HEK293 (cell line): Measurements from ENCODE around the gene PHF21A.
A peak's percentile ranks its signal among the peaks of the same experiment; 100 is the strongest.

Experiments used
- BCL11A ChIP-seq: fragments of 450-650 bp; formaldehyde crosslinking; IDR thresholded peaks from 2 replicates; pipeline ENCODE4 v1.5.1; 2016; ENCODE audit warnings: low read depth, missing biosample characterization, missing genetic modification characterization
- BCL11B ChIP-seq: fragments of 450-650 bp; formaldehyde crosslinking; IDR thresholded peaks from 2 replicates; pipeline ENCODE4 v1.5.1; 2016; ENCODE audit warnings: low read depth, missing biosample characterization, missing genetic modification characterization
- GLI2 ChIP-seq: fragments of 450-650 bp; formaldehyde crosslinking; IDR thresholded peaks from 2 replicates; pipeline ENCODE4; 2017; ENCODE audit warnings: missing biosample characterization, missing genetic modification characterization, low read depth, borderline replicate concordance
- GLI4 ChIP-seq: fragments of 450-650 bp; formaldehyde crosslinking; IDR thresholded peaks from 2 replicates; pipeline ENCODE4 v1.5.1; 2016; ENCODE audit warnings: missing biosample characterization, missing genetic modification characterization
- KLF7 ChIP-seq: fragments of 450-650 bp; formaldehyde crosslinking; IDR thresholded peaks from 2 replicates; pipeline ENCODE4 v1.5.1; 2016; ENCODE audit warnings: missing biosample characterization, missing genetic modification characterization, borderline replicate concordance
- REPIN1 ChIP-seq: fragments of 450-650 bp; formaldehyde crosslinking; IDR thresholded peaks from 2 replicates; pipeline ENCODE4 v1.5.1; 2017; ENCODE audit warnings: missing biosample characterization, missing genetic modification characterization, low read depth
- SP2 ChIP-seq: fragments of 450-650 bp; formaldehyde crosslinking; IDR thresholded peaks from 2 replicates; pipeline ENCODE4 v1.5.1; 2016; ENCODE audit warnings: missing biosample characterization, missing genetic modification characterization
- TCF7L2 ChIP-seq: IDR thresholded peaks from 2 replicates; pipeline ENCODE4 v1.6.1; 2011; ENCODE audit warnings: low read depth, mild to moderate bottlenecking, inconsistent platforms, low read length, moderate library complexity, borderline replicate concordance
- WT1 ChIP-seq: fragments of 450-650 bp; formaldehyde crosslinking; IDR thresholded peaks from 2 replicates; pipeline ENCODE4 v1.5.1; 2016; ENCODE audit warnings: missing biosample characterization, missing genetic modification characterization
- ZBTB11 ChIP-seq: fragments of 450-650 bp; formaldehyde crosslinking; conservative IDR thresholded peaks from 2 replicates; pipeline ENCODE4 v1.5.1; 2016; ENCODE audit warnings: low read depth, missing biosample characterization, missing genetic modification characterization
- ZBTB17 ChIP-seq: fragments of 450-650 bp; formaldehyde crosslinking; IDR thresholded peaks from 2 replicates; pipeline ENCODE4 v1.5.1; 2016; ENCODE audit warnings: missing biosample characterization, missing genetic modification characterization
- ZBTB20 ChIP-seq: fragments of 450-650 bp; formaldehyde crosslinking; IDR thresholded peaks from 2 replicates; pipeline ENCODE4 v1.5.1; 2016; ENCODE audit warnings: missing biosample characterization, missing genetic modification characterization
- ZEB2 ChIP-seq: fragments of 450-650 bp; formaldehyde crosslinking; IDR thresholded peaks from 2 replicates; pipeline ENCODE4 v1.5.1; 2016; ENCODE audit warnings: missing biosample characterization, missing genetic modification characterization
- ZFP37 ChIP-seq: fragments of 450-650 bp; formaldehyde crosslinking; IDR thresholded peaks from 2 replicates; pipeline ENCODE4 v1.5.1; 2016; ENCODE audit warnings: missing biosample characterization, missing genetic modification characterization
- ZNF16 ChIP-seq: fragments of 450-650 bp; formaldehyde crosslinking; IDR thresholded peaks from 2 replicates; pipeline ENCODE4 v1.5.1; 2016; ENCODE audit warnings: low read depth, missing biosample characterization, missing genetic modification characterization
- ZNF169 ChIP-seq: fragments of 450-650 bp; formaldehyde crosslinking; IDR thresholded peaks from 2 replicates; pipeline ENCODE4 v1.5.1; 2016; ENCODE audit warnings: missing biosample characterization, missing genetic modification characterization
- ZNF202 ChIP-seq: fragments of 450-650 bp; formaldehyde crosslinking; IDR thresholded peaks from 2 replicates; pipeline ENCODE4 v1.5.1; 2016; ENCODE audit warnings: missing biosample characterization, missing genetic modification characterization, borderline replicate concordance
- ZNF214 ChIP-seq: fragments of 450-650 bp; formaldehyde crosslinking; IDR thresholded peaks from 2 replicates; pipeline ENCODE4 v1.5.1; 2017; ENCODE audit warnings: missing biosample characterization, mild to moderate bottlenecking, missing genetic modification characterization, borderline replicate concordance
- ZNF24 ChIP-seq: fragments of 450-650 bp; formaldehyde crosslinking; IDR thresholded peaks from 2 replicates; pipeline ENCODE4 v1.5.1; 2016; ENCODE audit warnings: missing biosample characterization, missing genetic modification characterization
- ZNF292 ChIP-seq: fragments of 450-650 bp; formaldehyde crosslinking; IDR thresholded peaks from 2 replicates; pipeline ENCODE4 v1.5.1; 2016; ENCODE audit warnings: low read depth, missing biosample characterization, missing genetic modification characterization, borderline replicate concordance
- ZNF362 ChIP-seq: fragments of 450-650 bp; formaldehyde crosslinking; IDR thresholded peaks from 2 replicates; pipeline ENCODE4 v1.5.1; 2016; ENCODE audit warnings: missing biosample characterization, missing genetic modification characterization
- ZNF366 ChIP-seq: fragments of 450-650 bp; formaldehyde crosslinking; conservative IDR thresholded peaks from 2 replicates; pipeline ENCODE4 v1.5.1; 2016; ENCODE audit warnings: missing biosample characterization, missing genetic modification characterization
- ZNF416 ChIP-seq: fragments of 450-650 bp; formaldehyde crosslinking; IDR thresholded peaks from 2 replicates; pipeline ENCODE4 v1.5.1; 2016; ENCODE audit warnings: missing biosample characterization, missing genetic modification characterization
- ZNF48 ChIP-seq: fragments of 450-650 bp; formaldehyde crosslinking; IDR thresholded peaks from 2 replicates; pipeline ENCODE4 v1.5.1; 2016; ENCODE audit warnings: missing biosample characterization, missing genetic modification characterization
- ZNF501 ChIP-seq: fragments of 450-650 bp; formaldehyde crosslinking; IDR thresholded peaks from 2 replicates; pipeline ENCODE4 v1.5.1; 2016; ENCODE audit warnings: missing biosample characterization, missing genetic modification characterization
- ZNF571 ChIP-seq: fragments of 450-650 bp; formaldehyde crosslinking; IDR thresholded peaks from 2 replicates; pipeline ENCODE4 v1.5.0; 2017; ENCODE audit warnings: missing biosample characterization, missing genetic modification characterization
- ZNF580 ChIP-seq: fragments of 450-650 bp; formaldehyde crosslinking; IDR thresholded peaks from 2 replicates; pipeline ENCODE4 v1.5.1; 2016; ENCODE audit warnings: missing biosample characterization, missing genetic modification characterization
- ZNF658 ChIP-seq: fragments of 450-650 bp; formaldehyde crosslinking; IDR thresholded peaks from 2 replicates; pipeline ENCODE4; 2016; ENCODE audit warnings: missing biosample characterization, missing genetic modification characterization
- ZNF704 ChIP-seq: fragments of 450-650 bp; formaldehyde crosslinking; IDR thresholded peaks from 2 replicates; pipeline ENCODE4 v1.5.1; 2016; ENCODE audit warnings: missing biosample characterization, missing genetic modification characterization
- ZSCAN30 ChIP-seq: fragments of 450-650 bp; IDR thresholded peaks from 2 replicates; pipeline ENCODE4 v1.5.1; 2018; ENCODE audit warnings: missing biosample characterization, mild to moderate bottlenecking, missing genetic modification characterization, moderate library complexity

Gene PHF21A

GRCh38 chr11:46119352-46120216 lies 1.7 kb downstream of the PHF21A start (continued):
- TF ChIP-seq TCF7L2: no peak
- TF ChIP-seq ZNF571 (tag by site-specific recombination): no peak
- peak; percentile 91 for TF ChIP-seq ZBTB17 (tag by site-specific recombination)
- TF ChIP-seq GLI2 (tag by site-specific recombination): no peak
- TF ChIP-seq ZNF48 (tag by site-specific recombination): no peak
- 0 out of 2 replicates have a peak, but pooled peaks have one; percentile 20 for TF ChIP-seq WT1 (tag by site-specific recombination)
- no peak for TF ChIP-seq ZNF292 (tag by site-specific recombination)
- no peak for TF ChIP-seq GLI4 (tag by site-specific recombination)
- 0 out of 2 replicates have a peak, but pooled peaks have one; percentile 24 for TF ChIP-seq ZFP37 (tag by site-specific recombination)
- no peak for TF ChIP-seq ZNF202 (tag by site-specific recombination)
- TF ChIP-seq ZNF580 (tag by site-specific recombination): no peak
- TF ChIP-seq ZNF169 (tag by site-specific recombination): no peak
- no peak for TF ChIP-seq ZNF24 (tag by site-specific recombination)
- peak; percentile 30; the same call in 1 of the 2 replicates for TF ChIP-seq ZNF501 (tag by site-specific recombination)
- TF ChIP-seq ZNF214: no peak
- TF ChIP-seq BCL11B (tag by site-specific recombination): no peak
- peak; percentile 31; the same call in 1 of the 2 replicates for TF ChIP-seq ZNF362 (tag by site-specific recombination)
- TF ChIP-seq ZNF658 (tag by site-specific recombination): no peak
- peak; percentile 77; the same call in 1 of the 2 replicates for TF ChIP-seq ZBTB20 (tag by site-specific recombination)
- TF ChIP-seq ZSCAN30: no peak
- TF ChIP-seq ZNF16: no peak
- TF ChIP-seq REPIN1 (tag by site-specific recombination): no peak
- no peak for TF ChIP-seq BCL11A (tag by site-specific recombination)
- TF ChIP-seq SP2: peak; percentile 35
- peak; percentile 89 for TF ChIP-seq ZEB2
- peak; percentile 32; the same call in 1 of the 2 replicates for TF ChIP-seq ZBTB11 (tag by site-specific recombination)
- TF ChIP-seq KLF7 (tag by site-specific recombination): no peak
- peak; percentile 53; the same call in 1 of the 2 replicates for TF ChIP-seq ZNF366
- TF ChIP-seq ZNF416: no peak
- no peak for TF ChIP-seq ZNF704 (tag by site-specific recombination)
